A549 (cell line): Measurements from ENCODE around the gene PHC2.

ENCODE experiments used
- EP300 ChIP-seq, 2 experiments: fragments of >200 bp; sonication (Bioruptor Twin); formaldehyde crosslinking; IDR thresholded peaks; 2 replicates in 1 of 2; 3 replicates in 1 of 2; pipeline ENCODE4 v1.6.1; 2016 to 2017
- HMGXB4 ChIP-seq: fragments of 250-450 bp; sonication (Bioruptor Pico); IDR thresholded peaks from 2 replicates; pipeline ENCODE4 v1.5.0; 2021; ENCODE audit warnings: mild to moderate bottlenecking, moderate library complexity, borderline replicate concordance
- MAFK ChIP-seq: fragments of 450-650 bp; IDR thresholded peaks from 2 replicates; pipeline ENCODE4 v1.6.1; 2014; ENCODE audit not compliant: partially characterized antibody
- POLR2A ChIP-seq: IDR thresholded peaks from 2 replicates; pipeline ENCODE4 v1.6.1; 2012; ENCODE audit warnings: mild to moderate bottlenecking, low read length
- RFX5 ChIP-seq: fragments of 450-650 bp; IDR thresholded peaks from 2 replicates; pipeline ENCODE4 v1.7.1; 2014; ENCODE audit warnings: antibody characterized with exemption, mild to moderate bottlenecking, moderate library complexity
- TF ChIP-seq, protein P1 (sequence below): IDR thresholded peaks from 2 replicates; pipeline ENCODE4 v1.6.1; 2012; ENCODE audit warnings: low read depth, borderline replicate concordance

- no peak for TF ChIP-seq MAFK
- no peak for TF ChIP-seq HMGXB4 (CRISPR knock-in tag)
- TF ChIP-seq EP300 (IDR thresholded peaks at IDR 0.05), result no peak
- no peak for TF ChIP-seq POLR2A
- TF ChIP-seq, protein P1, sequence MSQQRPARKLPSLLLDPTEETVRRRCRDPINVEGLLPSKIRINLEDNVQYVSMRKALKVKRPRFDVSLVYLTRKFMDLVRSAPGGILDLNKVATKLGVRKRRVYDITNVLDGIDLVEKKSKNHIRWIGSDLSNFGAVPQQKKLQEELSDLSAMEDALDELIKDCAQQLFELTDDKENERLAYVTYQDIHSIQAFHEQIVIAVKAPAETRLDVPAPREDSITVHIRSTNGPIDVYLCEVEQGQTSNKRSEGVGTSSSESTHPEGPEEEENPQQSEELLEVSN, result no peak
- no peak for TF ChIP-seq RFX5
Observed at GRCh38 chr1:33281554-33282303, 149.2 kb downstream of the PHC2 start.
